HuH-7.5 (cell line): ENCODE measurements around the gene CDC45.

Experiments used
- DNase-seq: peaks from one replicate; pipeline ENCODE4 v3.0.0; 2011; ENCODE audit warnings: low spot score

The CDC45 gene

GRCh38 chr22:19565382-19566278 lies 85.9 kb downstream of the CDC45 start:
- no peak for DNase-seq

- no peak for DNase-seq
Measured at GRCh38 chr22:19566279-19567156, 86.8 kb downstream of the CDC45 start.

GRCh38 chr22:19567157-19568009 lies 87.7 kb downstream of the CDC45 start:
- DNase-seq = no peak

- DNase-seq = no peak
Measured at GRCh38 chr22:19568337-19569275, 88.9 kb downstream of the CDC45 start.

GRCh38 chr22:19569276-19569640 lies 89.5 kb downstream of the CDC45 start:
- no peak for DNase-seq

GRCh38 chr22:19569976-19570375 lies 90.3 kb downstream of the CDC45 start:
- DNase-seq = no peak
